ENCODE measurements around the gene DPYSL3.

Gene DPYSL3

DNA sequence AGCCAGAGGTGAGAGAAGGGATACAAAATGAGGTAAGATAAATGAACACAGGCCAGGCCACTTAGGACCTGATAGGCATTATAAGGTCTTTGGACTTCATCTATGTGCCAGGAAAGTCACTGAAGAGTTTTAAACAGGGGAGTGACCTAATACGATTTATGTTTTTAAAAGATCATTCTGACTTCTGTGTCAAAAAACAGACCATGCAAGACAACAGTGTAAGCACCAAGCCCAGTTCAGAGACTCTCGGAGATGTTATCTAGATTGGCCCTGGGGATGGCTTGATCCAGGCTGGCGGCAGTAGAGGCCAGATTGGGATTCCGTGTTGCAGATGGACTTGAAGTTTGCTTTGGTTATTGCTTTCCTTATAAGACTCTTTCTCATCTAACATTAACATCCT, 43.0 kb upstream of the DPYSL3 start:
- H3K4me3 ChIP-seq (ENCODE audit: low read depth, low read length) = no peak overlapping the region
- no peak for DNase-seq (ENCODE audit: low read depth)
- TF ChIP-seq, protein P1, sequence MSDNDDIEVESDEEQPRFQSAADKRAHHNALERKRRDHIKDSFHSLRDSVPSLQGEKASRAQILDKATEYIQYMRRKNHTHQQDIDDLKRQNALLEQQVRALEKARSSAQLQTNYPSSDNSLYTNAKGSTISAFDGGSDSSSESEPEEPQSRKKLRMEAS (IDR thresholded peaks at IDR 0.05; ENCODE audit: low read depth, low read length) = no peak
- no peak for TF ChIP-seq POLR2A (IDR thresholded peaks at IDR 0.05; ENCODE audit: extremely low read depth, insufficient read length)
- TF ChIP-seq MYC (IDR thresholded peaks at IDR 0.05; ENCODE audit: low read depth, low read length) = no peak
- TF ChIP-seq, protein P2, sequence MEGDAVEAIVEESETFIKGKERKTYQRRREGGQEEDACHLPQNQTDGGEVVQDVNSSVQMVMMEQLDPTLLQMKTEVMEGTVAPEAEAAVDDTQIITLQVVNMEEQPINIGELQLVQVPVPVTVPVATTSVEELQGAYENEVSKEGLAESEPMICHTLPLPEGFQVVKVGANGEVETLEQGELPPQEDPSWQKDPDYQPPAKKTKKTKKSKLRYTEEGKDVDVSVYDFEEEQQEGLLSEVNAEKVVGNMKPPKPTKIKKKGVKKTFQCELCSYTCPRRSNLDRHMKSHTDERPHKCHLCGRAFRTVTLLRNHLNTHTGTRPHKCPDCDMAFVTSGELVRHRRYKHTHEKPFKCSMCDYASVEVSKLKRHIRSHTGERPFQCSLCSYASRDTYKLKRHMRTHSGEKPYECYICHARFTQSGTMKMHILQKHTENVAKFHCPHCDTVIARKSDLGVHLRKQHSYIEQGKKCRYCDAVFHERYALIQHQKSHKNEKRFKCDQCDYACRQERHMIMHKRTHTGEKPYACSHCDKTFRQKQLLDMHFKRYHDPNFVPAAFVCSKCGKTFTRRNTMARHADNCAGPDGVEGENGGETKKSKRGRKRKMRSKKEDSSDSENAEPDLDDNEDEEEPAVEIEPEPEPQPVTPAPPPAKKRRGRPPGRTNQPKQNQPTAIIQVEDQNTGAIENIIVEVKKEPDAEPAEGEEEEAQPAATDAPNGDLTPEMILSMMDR (IDR thresholded peaks at IDR 0.05; ENCODE audit: low read depth, low read length) = no peak

DNA sequence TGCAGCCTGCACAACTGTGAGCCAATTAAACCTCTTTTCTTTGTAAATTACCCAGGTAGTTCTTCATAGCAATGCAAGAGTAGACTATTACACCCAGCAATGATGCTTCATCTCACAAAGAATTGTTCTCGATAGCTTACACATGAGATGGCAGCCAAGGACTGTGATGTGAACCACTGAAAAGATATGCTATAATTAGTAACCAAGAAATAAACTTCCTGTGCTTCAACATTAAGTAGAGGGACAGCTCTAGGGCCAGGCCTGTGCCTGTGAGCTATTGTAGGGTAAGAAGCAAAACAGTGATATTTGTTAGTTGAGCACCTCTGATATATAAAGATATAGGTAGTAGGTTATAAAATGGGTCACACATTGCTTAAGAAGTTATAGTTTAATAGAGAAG, 41.8 kb upstream of the DPYSL3 start:
- no peak for DNase-seq (ENCODE audit: low read depth)
- H3K4me3 ChIP-seq (ENCODE audit: low read depth, low read length) = no peak overlapping the region
- TF ChIP-seq, protein P1 (IDR thresholded peaks at IDR 0.05; ENCODE audit: low read depth, low read length) = no peak
- TF ChIP-seq POLR2A (IDR thresholded peaks at IDR 0.05; ENCODE audit: extremely low read depth, insufficient read length) (no peak), MYC (IDR thresholded peaks at IDR 0.05; ENCODE audit: low read depth, low read length) (no peak)
- TF ChIP-seq, protein P2 (IDR thresholded peaks at IDR 0.05; ENCODE audit: low read depth, low read length) = no peak

DNA sequence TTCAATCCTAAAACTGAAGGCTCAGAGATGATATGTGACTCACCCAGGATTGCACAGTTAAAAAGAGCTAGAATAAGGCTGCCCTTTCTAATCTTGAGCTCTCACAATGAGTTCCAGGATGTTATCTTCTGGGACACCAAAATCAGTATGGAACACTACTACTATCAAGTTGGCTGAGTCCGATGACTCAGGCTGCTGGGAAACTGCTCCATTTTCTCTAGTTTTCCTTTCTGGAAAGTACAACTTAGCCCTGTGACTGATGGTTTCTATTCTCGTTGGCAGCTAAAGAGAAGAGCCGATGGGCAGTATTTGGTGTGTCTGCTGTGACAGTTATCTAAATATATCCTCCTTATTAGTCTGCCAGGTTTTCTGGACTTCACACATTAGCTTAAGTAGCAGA, 37.9 kb upstream of the DPYSL3 start:
- DNase-seq (ENCODE audit: low read depth) = no peak
- H3K4me3 ChIP-seq (ENCODE audit: low read depth, low read length) = no peak overlapping the region
- TF ChIP-seq POLR2A (IDR thresholded peaks at IDR 0.05; ENCODE audit: extremely low read depth, insufficient read length) = no peak
- no peak for TF ChIP-seq MYC (IDR thresholded peaks at IDR 0.05; ENCODE audit: low read depth, low read length)
- TF ChIP-seq, protein P2 (IDR thresholded peaks at IDR 0.05; ENCODE audit: low read depth, low read length) = no peak
- TF ChIP-seq, protein P1 (IDR thresholded peaks at IDR 0.05; ENCODE audit: low read depth, low read length) = no peak

DNA sequence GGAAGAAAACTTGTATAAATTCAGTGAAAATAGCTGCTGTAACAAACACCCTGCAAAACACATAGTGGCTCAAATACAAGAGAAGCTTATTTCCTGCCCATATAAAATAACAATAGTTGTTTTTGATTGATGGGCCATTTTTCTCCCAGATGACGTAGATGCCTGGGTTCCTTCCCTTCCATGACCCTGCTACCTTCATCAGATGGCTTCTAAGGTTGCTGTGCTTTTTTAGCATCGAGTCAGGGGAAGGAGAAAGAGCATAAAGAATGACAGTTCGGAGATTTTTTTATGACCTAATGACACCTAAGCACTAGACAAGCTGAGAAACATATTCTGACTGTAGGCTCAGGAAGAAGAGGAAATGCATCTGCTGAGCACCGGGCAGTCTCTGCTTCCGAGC, 34.7 kb upstream of the DPYSL3 start:
- no peak overlapping the region for H3K4me3 ChIP-seq (ENCODE audit: low read depth, low read length)
- no peak for TF ChIP-seq POLR2A (IDR thresholded peaks at IDR 0.05; ENCODE audit: extremely low read depth, insufficient read length)
- TF ChIP-seq, protein P1 (IDR thresholded peaks at IDR 0.05; ENCODE audit: low read depth, low read length) = no peak
- no peak for DNase-seq (ENCODE audit: low read depth)

DNA sequence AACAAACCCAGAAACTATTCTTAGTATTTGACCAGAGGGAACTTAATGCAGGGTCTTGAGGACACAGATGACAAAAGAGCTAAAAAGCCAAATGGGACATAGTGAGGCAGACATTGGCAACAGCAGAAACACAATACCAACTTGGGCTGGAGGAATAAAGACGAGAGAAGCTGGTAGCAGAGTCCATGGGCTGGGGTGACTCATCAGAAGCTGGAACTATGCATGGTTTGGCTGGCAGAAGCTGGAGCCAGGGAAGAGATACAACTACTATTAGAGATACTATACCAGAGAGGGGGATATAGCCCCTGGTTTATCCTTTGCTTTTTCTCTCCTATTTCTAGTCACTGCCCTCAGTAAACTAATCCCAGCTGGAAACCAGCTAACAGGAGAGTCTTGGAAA, 29.2 kb upstream of the DPYSL3 start:
- no peak overlapping the region for H3K4me3 ChIP-seq (ENCODE audit: low read depth, low read length)
- DNase-seq (ENCODE audit: low read depth) = no peak
- TF ChIP-seq, protein P2 (IDR thresholded peaks at IDR 0.05; ENCODE audit: low read depth, low read length) = no peak
- TF ChIP-seq POLR2A (IDR thresholded peaks at IDR 0.05; ENCODE audit: extremely low read depth, insufficient read length) (no peak), MYC (IDR thresholded peaks at IDR 0.05; ENCODE audit: low read depth, low read length) (no peak)
- TF ChIP-seq, protein P1 (IDR thresholded peaks at IDR 0.05; ENCODE audit: low read depth, low read length) = no peak

DNA sequence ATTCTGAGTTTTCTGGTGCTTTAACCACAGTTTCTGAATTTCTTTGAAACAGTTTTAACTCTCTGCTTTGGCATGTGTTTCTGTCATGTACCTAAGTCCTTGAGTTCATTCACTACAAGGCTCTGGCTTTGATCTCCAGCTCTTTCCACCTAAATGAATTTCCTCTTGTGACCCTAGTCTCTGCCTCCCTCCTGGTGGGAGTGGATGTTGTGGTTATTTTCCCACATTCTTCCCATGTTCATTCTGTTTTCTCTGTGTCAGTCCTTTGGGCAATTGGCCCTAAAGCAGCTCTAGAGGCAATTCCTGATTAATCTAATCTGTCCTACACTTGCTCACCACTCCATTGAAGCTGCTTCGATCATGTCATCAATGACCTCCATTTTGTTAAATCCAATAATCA, 28.4 kb upstream of the DPYSL3 start:
- no peak overlapping the region for H3K4me3 ChIP-seq (ENCODE audit: low read depth, low read length)
- TF ChIP-seq, protein P1 (IDR thresholded peaks at IDR 0.05; ENCODE audit: low read depth, low read length) = no peak
- no peak for TF ChIP-seq POLR2A (IDR thresholded peaks at IDR 0.05; ENCODE audit: extremely low read depth, insufficient read length)
- TF ChIP-seq, protein P2 (IDR thresholded peaks at IDR 0.05; ENCODE audit: low read depth, low read length) = no peak
- TF ChIP-seq MYC (IDR thresholded peaks at IDR 0.05; ENCODE audit: low read depth, low read length) = no peak
- no peak for DNase-seq (ENCODE audit: low read depth)

Data from NB4 (cell line).